Ramos (cell line): ENCODE data around the gene ETV3L.

ENCODE experiments used
- in situ Hi-C: fragments of 300-500 bp; cut with MboI; formaldehyde crosslinking; loops from one replicate; pipeline ENCODE4 v1.14.3; 2022; ENCODE audit warnings: low sequenced_read_pairs; ENCODE audit not compliant: unreplicated experiment

ETV3L gene

DNA sequence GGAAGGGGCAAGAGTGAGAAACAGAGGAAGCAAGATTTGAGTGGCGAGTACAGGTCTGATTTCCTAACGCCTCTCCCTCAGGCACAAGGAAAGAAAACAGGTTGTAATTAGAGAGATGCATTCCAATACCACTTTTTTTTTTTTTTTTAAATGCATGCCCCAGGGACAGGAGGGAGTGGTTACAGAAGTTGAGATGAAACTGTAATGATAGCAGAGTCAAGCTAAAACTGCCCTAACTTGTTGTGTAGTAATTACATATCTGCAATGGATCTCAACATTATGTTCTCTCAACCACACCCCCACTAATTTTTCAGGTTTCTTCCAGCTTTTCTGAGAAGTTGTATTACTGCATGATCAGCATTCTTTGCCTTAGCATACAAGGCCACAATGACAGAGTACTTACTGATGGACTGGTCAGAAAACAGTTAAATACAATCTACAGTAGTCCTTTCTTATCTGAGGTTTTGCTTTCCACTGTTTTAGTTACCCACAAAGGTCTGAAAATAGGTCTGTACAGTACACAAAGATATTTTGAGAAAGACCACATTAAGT, 33.1 kb upstream of the ETV3L start:
- in situ Hi-C loops: no loop called here

DNA sequence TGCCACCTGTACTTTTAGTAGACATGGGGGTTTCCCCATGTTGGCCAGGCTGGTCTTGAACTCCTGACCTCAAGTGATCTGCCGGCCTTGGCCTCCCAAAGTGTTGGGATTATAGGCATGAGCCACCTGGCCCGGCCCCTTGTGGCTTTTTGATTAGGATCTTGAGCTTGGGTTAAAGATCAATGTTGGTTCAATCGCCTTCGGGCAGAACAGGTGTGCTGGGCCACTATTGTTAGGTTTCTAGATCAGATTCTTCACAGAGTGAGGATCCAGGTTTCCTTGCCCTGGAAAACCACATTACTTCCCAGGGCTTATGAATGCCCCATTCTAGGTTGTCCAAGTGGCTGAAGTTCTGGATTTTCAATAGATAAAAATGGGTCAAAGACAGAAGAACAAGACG, 32.5 kb upstream of the ETV3L start:
- in situ Hi-C loops: no loop called here

GRCh38 chr1:157131281-157131680, 31.7 kb upstream of the ETV3L start:
- in situ Hi-C loops: no loop called here

DNA sequence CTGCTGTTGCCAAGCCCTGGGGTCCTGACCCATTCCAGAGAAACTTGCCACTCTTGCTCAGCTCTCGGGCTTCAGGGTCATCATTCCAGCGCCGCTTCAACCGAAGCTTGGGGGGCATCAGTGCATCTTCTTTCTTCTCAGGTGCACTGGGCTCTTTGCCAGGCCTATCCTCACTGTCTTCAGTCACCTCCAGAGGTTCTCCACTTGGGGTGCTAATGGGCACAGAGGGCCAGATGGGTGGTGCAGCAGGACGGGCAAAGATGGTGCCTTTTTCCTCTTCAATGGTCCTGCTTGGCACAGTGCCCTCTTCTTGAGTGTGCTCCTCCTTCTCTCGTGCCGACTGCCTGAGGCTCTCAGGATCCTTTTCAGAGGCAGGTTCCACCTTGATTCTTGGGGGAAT, 25.2 kb upstream of the ETV3L start:
- in situ Hi-C loops: no loop called here

GRCh38 chr1:157119448-157119847, 19.8 kb upstream of the ETV3L start:
- in situ Hi-C loops: no loop called here

DNA sequence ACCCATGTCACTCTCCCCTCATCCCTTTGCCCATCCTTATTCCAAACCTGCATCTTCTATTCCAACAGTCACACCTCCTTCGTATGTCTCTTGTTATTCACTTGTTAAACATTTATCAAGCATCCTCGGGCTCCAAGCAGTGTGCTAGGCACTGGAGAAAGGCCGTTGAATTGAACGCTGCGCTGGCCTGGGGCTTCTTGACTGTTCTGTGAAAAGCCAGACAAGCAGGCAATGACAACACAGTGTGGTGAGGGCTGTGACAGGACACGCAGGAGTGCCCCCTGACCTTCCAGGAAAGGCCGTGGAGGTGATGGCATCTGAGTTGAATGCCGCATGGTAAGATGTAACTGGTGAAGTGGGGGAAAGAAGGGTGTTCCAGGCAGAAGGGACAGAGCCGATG, 19.4 kb upstream of the ETV3L start:
- in situ Hi-C loops: no loop called here

- in situ Hi-C loops: no loop called here
These were observed 18.0 kb upstream of the ETV3L start for GRCh38 chr1:157117527-157118057.

- in situ Hi-C loops: no loop called here
These were observed 17.1 kb upstream of the ETV3L start for GRCh38 chr1:157116737-157117103.

DNA sequence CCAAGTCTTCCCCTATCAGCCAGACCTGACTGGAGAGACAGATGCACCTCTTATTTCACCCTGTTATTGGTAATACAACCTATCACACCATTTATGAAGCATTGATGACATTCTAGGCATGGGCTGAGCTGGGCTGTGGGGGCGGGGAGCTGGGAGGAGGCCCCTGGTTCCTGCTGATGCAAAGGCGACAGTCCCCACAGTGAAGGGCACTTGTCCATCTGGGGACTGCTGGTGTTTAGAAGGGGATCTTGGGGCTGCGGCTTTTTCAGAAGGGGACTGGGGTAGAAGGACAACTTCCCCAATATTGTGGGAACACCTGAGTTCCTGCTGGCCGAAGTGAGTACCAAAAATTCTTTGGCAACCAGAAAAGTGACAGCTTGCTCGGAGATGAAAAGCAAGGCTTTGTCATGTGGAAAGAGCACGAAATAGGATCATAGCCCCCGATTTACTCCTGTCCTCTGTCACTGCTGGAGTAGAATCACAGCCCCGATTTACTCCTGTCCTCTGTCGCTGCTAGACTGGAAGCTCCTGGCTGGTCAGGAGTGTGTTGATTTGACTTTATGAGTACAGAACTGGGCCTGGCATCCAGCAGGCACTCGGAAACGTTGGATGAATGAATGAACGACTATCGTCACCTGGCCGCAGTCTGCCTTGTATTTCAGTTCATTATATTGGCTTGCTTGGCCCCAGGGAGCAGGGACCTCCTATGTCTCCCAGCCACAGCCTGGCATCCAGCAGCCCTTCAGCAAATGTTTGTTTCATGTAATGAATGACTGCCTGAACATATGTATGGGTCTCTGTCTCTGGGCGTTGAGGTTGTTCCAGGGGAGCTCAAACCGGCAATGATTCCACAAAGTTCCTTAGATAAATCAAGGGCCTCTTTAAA, 16.5 kb upstream of the ETV3L start:
- in situ Hi-C loops: no loop called here

- in situ Hi-C loops: no loop called here
These were observed 15.8 kb upstream of the ETV3L start for GRCh38 chr1:157115429-157115838.

- in situ Hi-C loops: no loop called here
These were observed 14.8 kb upstream of the ETV3L start for GRCh38 chr1:157114183-157115121.

GRCh38 chr1:157113631-157114030, 14.0 kb upstream of the ETV3L start:
- in situ Hi-C loops: no loop called here

DNA sequence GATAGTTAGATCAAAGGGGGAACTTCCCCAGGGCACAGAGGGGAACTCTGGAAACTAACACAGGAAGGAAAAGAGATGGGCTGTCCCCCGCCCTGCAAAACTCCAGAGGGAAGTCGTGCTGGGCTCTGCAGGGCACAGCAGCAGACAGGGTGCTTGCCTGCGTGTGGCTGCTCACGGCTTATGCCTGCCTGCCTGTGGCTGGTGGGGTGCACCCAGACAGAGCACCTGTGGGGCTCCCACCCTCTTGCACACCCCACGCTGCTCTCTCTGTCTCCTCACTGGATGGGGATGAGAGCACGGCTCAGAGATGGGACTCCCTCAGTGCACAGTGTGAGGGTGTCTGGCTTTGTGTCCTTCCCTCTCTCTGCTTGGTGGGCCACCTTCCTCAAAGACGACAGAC, 13.5 kb upstream of the ETV3L start:
- in situ Hi-C loops: no loop called here

- in situ Hi-C loops: no loop called here
These were observed 12.7 kb upstream of the ETV3L start for GRCh38 chr1:157112186-157112867.

DNA sequence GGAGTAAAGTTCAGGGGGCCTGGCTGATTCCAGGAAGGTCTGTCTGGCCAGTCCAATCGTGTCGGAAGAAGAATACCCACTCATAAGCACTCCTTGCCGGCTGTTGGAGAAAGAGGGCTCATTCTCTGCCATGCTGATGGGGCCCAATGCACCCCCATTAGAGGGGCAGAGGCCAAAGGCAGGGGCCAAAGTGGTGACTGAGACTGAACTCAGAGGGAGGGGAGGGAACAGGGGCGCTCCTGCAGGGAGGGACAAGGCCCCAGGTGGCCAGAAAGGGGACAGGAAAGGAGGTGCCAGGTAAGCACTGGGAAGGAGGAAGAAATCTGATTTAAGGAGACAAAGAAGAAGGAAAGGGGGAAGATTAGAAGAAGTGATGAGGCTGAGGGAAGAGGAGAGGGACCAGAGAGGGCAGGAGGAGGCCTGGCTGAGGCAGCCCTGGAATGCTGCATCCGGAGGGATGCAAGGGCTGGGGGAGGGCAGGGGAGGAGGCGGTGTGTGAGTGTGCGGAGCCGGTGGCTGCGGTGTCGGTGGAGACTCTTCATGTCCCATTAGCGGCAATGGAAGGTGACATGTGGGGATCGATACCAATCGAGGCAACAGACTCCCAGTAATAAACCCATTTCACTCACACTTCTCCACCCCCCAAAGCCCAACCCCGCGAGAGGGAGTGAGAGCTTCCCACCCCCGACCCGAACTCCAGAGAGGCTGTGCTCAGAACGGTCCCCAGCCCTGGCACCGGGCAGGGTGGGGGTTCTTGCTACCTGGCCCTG, 12.0 kb upstream of the ETV3L start:
- in situ Hi-C loops: no loop called here

DNA sequence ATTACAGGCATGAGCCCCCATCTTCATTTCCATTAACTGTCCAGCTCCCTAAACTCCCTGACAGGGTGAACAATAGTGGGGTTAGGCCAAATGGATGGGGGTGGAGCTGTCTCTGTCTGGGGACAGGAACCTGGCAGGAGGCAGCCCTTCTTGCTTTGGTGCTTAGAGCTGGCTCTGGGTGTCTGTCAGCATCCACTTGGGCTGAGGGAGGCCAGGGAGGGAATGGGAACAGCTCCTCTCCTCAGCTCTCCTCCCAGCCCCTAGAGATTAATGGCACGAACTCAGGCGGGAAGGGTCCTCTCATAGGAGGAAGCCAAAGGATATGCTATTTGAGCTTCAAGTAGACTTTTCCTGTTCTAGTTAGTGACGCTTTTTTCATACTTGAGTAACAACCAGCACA, 11.1 kb upstream of the ETV3L start:
- in situ Hi-C loops: no loop called here

GRCh38 chr1:157110003-157110402, 10.4 kb upstream of the ETV3L start:
- in situ Hi-C loops: no loop called here

GRCh38 chr1:157108448-157108847, 8.8 kb upstream of the ETV3L start:
- in situ Hi-C loops: no loop called here

DNA sequence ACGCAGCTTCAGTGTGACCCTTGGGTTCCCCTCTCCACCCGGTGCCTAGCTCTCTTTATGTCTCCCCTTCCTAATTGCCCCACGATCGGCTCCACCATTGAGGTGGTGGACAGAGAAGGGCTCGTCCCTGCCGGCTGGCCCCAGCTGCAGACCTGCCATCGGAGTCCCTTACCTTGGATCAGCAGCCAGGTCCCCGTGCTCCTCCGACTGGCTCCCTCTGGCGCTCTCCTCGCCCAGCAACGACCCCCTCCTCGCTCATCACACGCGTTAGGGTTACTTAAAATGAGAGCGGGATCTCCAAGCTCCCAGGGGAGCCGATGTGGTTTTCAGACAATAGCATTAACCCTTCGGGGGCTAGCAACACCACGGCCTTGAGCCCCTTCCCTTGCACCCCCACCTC, 8.1 kb upstream of the ETV3L start:
- in situ Hi-C loops: no loop called here
